Fibroblast of lung (primary cell): Measurements from ENCODE around the gene CATSPER1.

Experiments
- EZH2 ChIP-seq: IDR thresholded peaks from 2 replicates; pipeline ENCODE4 v1.5.1; 2012; ENCODE audit warnings: low read length, control low read depth, mild to moderate bottlenecking; ENCODE audit errors: missing control alignments
- TF ChIP-seq, protein P1 (sequence below), 2 donors: IDR thresholded peaks in 1 of 2; conservative IDR thresholded peaks in 1 of 2; 1 replicate in 1 of 2; 2 replicates in 1 of 2; pipeline ENCODE4 v1.5.1; 2011 to 2012; ENCODE audit warnings: low read length in 2 of 2, control low read depth in 1 of 2, inconsistent platforms in 1 of 2, low read depth in 1 of 2, mild to moderate bottlenecking in 1 of 2

DNA sequence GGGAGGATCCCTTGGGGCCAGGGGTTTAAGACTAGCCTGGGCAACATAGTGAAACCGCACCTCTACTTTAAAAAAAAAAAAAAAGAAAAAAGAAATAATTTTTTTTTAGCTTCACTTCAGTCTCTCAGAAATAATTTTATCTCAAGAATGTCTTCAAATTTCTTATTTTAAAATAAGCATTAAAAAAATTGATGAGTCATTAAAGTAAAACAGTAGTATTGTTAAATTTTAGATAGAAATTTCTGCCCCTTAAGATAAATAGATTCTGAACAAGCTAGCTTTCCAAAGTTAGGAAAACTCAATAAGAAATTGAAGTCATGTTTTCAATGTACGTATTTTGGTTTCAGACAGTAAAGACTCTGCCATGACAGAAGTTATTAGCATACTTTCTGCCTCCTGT lies 36.1 kb upstream of the CATSPER1 start:
- TF ChIP-seq, protein P1, sequence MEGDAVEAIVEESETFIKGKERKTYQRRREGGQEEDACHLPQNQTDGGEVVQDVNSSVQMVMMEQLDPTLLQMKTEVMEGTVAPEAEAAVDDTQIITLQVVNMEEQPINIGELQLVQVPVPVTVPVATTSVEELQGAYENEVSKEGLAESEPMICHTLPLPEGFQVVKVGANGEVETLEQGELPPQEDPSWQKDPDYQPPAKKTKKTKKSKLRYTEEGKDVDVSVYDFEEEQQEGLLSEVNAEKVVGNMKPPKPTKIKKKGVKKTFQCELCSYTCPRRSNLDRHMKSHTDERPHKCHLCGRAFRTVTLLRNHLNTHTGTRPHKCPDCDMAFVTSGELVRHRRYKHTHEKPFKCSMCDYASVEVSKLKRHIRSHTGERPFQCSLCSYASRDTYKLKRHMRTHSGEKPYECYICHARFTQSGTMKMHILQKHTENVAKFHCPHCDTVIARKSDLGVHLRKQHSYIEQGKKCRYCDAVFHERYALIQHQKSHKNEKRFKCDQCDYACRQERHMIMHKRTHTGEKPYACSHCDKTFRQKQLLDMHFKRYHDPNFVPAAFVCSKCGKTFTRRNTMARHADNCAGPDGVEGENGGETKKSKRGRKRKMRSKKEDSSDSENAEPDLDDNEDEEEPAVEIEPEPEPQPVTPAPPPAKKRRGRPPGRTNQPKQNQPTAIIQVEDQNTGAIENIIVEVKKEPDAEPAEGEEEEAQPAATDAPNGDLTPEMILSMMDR (conservative IDR thresholded peaks at IDR 0.05 in 1 of 2, IDR thresholded peaks at IDR 0.05 in 1 of 2; ENCODE audit: low read depth in 1 of 2, low read length in 2 of 2) = no peak
- TF ChIP-seq EZH2 = no peak
